Measurements from ENCODE around the gene PAH.

GRCh38 chr12:102869571-102869970 lies 47.5 kb downstream of the PAH start:
- no peak for TF ChIP-seq POLR2A (IDR thresholded peaks at IDR 0.05)
- TF ChIP-seq CTCF (IDR thresholded peaks at IDR 0.05 in 8 of 11, conservative IDR thresholded peaks at IDR 0.05 in 3 of 11): no peak
